HG02588 (cell line): ENCODE measurements around the gene ZNF695.

Experiments
- ATAC-seq: cut with Tn5 transposase; IDR thresholded peaks from one replicate; pipeline ENCODE4 v1.9.1; 2021; ENCODE audit warnings: mild to moderate bottlenecking, moderate library complexity; ENCODE audit not compliant: unreplicated experiment

The ZNF695 gene

GRCh38 chr1:246959944-246960693 is 47.7 kb downstream of the ZNF695 start:
- ATAC-seq: no peak

DNA sequence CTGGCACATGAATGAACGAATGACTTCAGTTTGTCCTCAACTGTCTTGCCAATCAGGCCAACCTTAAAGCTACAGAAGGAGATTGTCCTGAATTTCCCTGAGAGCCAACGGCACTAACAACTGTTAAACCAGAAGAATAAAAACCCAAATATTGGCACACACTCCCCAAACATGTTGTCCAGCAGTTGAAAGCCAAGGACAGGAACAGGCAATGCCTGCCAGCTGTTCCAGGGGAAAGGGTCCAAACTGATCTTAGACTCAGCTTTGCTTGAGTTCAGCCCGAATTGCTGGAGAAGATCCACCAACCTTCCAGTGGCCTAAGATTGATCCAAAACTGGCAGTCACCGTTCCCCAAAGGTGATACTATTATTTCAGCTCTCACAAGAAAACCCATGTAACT is 53.7 kb downstream of the ZNF695 start:
- no peak for ATAC-seq

DNA sequence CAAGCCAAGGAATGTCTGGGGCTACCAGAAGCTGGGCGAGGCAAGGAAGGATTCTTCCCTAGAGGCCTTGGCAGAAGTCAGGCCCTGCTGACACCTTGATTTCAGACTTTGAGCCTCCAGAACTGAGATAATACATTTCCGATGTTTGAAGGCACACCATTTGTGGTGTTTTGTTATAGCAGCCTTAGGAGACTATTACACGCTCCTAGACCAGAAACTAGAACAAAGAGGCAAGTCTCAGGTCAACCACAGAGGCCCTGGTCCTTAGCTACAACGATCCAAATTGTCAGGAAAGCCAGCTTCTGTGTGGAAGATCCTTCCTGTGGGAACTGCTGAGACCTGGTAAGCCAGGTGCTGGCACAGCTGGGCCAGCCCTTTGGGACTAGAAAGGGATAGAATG is 56.4 kb downstream of the ZNF695 start:
- no peak for ATAC-seq

DNA sequence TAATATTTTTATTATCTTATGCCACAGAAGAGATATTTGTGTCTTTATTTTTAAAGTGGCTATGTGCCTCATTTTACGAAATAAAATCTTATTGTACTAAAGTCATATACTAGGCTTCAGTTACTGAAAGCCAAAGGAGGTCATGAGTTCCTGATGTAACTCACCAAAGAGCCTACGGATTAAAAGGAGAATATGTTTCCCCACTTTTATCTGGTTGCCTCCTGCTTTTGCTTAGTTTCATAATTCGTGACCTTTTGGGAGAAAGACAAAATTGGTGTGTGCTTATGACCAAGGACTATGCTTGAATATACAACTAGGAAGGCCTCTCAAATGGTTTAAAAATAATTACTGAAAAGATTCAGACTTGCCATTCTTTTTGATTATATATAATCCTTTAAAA is 57.9 kb downstream of the ZNF695 start:
- no peak for ATAC-seq

DNA sequence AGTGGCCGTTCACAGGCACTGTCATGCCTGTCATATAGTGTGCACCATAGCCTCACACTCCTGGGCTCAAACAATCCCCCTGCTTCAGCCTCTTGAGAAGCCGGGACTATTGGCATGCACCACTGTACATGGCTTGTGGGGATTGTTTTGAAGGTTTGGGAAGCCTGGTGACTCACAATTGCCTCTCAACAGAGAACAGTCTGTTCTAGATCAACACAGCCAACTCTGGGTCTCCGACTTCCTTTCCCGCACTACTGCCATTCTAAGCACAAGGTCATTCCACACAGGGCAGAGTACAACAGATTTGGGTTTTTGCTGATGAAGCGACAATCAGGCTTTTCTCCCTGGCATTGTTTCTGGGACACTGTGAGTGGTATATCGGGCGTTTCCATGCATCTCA is 60.6 kb downstream of the ZNF695 start:
- ATAC-seq: no peak

- ATAC-seq: no peak
Observed at GRCh38 chr1:246946366-246946765, 61.5 kb downstream of the ZNF695 start.
